Activated T-cell treated with anti-CD3 and anti-CD28 coated beads, Interleukin-2, amount 50 U/mL, for 4 hours (primary cell): Measurements from ENCODE around the gene SURF4. TPM values are rescaled to one million over a fixed set of nuclear protein-coding genes. Genes with fewer than 3 reads are reported as not detected.
"Not testable (repeated sequence)": the region's sequence is repeated elsewhere in the genome, so short reads cannot be mapped to it uniquely, and the experiment has no call there.

Experiments
- ATAC-seq, 2 donors: fragments of 200-7000 bp; cut with Tn5 transposase; one replicate each; pipeline ENCODE4 v1.10.0; 2021
- DNase-seq: peaks from one replicate; pipeline ENCODE4 v3.0.0-alpha.2; 2020
- H3K27me3 Mint-ChIP-seq: one replicate; pipeline ENCODE4 v1.8.0; 2021; ENCODE audit warnings: low read depth, mixed read lengths
- H3K36me3 Mint-ChIP-seq: one replicate; pipeline ENCODE4 v1.8.0; 2022; ENCODE audit warnings: mixed read lengths; ENCODE audit not compliant: insufficient read depth
- H3K4me1 Mint-ChIP-seq: one replicate; pipeline ENCODE4 v1.8.0; 2021; ENCODE audit warnings: low read depth, mixed read lengths
- H3K4me3 Mint-ChIP-seq: one replicate; pipeline ENCODE4 v1.8.0; 2021; ENCODE audit warnings: mild to moderate bottlenecking, moderate library complexity, mixed read lengths
- H3K9me3 Mint-ChIP-seq: one replicate; pipeline ENCODE4 v1.8.0; 2021; ENCODE audit warnings: mixed read lengths
- total RNA-seq, 3 donors: library from RNA; stranded (reverse); gene quantifications; one replicate each; pipeline ENCODE4 v1.2.1, GENCODE V29; 2021

SURF4 gene
- total RNA-seq, 3 donors from 2014 or later: 235 to 292 (median 255) TPM

DNA sequence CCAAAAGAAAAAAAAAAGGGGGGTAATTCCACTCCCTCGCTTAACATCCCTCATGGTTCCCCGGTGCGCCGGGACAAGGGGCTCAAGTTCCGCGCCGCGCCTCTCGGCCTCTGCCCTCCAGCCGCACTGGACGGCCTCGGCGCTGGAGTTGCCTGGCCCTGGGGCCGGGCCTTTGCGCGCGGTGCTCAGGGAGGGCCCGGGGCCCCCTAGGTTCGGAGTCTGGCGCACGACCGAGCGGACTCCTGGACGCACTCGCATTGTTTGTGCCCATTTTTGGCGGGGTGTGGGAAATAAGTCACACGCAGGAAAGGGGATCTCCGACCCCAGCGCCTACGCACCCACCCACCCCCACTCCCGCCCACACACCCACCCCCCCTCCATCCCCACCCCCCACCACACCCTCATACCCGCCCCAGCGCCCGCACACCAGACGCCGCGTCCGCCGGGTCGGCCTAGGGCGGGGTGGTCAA, 28.3 kb downstream of the SURF4 start:
- ATAC-seq: peak; percentile 36 to 39
- Mint-ChIP-seq H3K27me3 (no peaks in the 10 kb centered on the region), H3K4me1 (peaks cover 34% of the 10 kb centered on the region), H3K36me3 (peaks cover 47% of the 10 kb centered on the region), H3K4me3 (peak overlapping the region; percentile 99), H3K9me3 (no peaks in the 10 kb centered on the region)
- DNase-seq: no peak

DNA sequence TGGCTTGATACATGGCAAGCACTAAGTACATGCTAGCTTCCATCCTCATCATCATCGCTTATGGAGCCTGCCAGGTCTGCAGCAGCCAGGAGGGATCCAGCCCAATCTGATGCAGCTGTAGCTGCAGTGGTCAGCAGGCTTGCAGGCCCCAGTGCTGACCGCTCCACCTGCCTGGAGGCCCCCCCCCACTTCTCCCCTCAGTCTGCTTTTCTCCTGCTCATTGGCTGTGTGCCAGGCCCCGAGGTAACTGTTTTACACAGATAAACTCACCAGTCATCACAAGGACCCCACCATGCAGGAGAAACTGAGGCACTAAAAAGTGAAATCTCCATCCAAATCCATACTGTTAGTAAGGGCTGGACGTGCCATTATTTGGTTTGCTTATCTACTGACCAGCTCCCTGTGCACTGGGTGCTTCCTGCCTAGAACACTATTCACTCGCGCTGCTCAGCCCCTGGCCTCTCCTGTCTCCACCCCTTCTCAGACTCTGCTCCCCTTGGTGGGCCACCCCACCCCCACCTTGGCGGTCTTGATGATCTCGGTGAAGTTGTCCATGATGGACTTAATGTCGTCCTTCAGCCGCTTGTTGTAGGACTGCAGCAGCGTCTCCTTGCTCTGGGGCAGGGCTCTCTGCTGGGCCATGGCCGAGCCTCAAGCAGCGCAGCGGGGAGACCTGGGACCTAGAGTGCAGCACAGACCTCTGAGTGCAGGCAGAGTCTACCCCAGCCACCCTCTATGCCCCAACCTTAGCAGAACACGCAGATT, 29.7 kb downstream of the SURF4 start:
- H3K4me3 Mint-ChIP-seq: peak overlapping the region; percentile 99
- H3K9me3 Mint-ChIP-seq: no peaks in the 10 kb centered on the region
- DNase-seq (no peak), ATAC-seq (no peak)
- H3K36me3 Mint-ChIP-seq: peaks cover 39% of the 10 kb centered on the region
- H3K4me1 Mint-ChIP-seq: peaks cover 38% of the 10 kb centered on the region
- H3K27me3 Mint-ChIP-seq: no peaks in the 10 kb centered on the region

DNA sequence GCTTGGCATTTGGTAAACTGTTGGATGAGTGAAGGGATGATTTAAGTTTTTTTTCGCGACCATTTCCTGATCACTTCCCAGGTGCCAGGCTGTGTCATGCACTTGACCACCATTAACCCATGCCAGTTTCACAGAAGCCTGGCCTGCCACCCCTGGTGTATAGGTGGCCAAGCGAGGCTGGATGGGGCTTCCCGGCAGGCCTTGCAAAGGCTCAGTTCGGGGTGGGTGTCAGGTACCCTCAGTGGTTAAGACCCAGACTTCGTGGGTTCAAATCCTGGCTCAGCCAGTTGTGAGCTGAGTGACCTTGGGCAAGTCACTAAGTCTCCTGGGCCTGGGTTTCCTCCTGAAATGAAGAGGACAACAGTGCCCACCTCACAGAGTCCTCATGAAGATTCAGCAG, 30.3 kb downstream of the SURF4 start:
- H3K36me3 Mint-ChIP-seq: peaks cover 37% of the 10 kb centered on the region
- no peak overlapping the region for H3K4me3 Mint-ChIP-seq

DNA sequence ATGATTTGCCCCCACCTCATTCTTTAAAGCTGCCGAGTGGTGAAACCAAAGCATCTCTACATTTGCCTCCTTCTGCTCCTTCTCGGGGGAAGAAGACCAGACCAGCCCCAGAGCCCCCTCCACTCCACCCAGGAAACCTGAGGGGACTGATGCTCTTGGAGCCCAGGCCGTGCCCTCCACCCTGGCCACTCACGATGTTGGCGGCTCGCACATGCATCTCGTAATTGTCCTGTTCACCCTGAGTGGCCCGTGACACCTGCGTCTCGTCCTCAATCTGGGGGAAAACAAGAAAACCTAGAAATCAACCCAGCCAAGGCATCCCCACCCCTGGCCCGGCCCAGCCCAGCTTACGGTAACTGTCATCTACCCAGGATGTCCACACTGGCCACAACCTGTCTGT, 30.9 kb downstream of the SURF4 start:
- Mint-ChIP-seq H3K9me3 (no peaks in the 10 kb centered on the region), H3K36me3 (peaks cover 34% of the 10 kb centered on the region), H3K27me3 (no peaks in the 10 kb centered on the region), H3K4me3 (no peak overlapping the region), H3K4me1 (peaks cover 42% of the 10 kb centered on the region)
- DNase-seq (no peak), ATAC-seq (no peak)

More for the DNA sequence above, 30.3 kb downstream of the SURF4 start:
- Mint-ChIP-seq H3K4me1 (peaks cover 41% of the 10 kb centered on the region), H3K27me3 (no peaks in the 10 kb centered on the region), H3K9me3 (no peaks in the 10 kb centered on the region)
- no peak for ATAC-seq
- no peak for DNase-seq

DNA sequence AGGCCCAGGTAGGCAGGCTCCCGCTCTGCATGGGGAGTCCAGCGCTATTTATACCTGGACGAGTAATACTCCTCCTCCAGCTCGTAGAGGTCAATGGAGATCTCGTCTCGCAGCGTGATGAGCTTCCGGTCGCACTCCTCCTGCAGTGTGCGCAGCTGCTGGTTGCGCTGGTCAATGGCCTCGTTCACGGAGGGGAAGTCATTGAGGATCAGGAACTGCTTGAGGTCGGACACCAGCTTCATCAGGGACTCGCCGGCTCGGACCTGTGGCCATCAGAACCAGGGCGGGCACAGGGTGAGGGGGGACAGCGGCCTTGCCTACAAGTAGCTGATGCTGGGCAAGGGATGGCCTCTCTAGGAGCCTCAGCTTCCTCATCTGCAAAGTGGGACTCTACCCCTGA, 31.8 kb downstream of the SURF4 start:
- ATAC-seq: no peak
- no peak for DNase-seq
- H3K4me1 Mint-ChIP-seq: peaks cover 42% of the 10 kb centered on the region
- H3K4me3 Mint-ChIP-seq: no peak overlapping the region
- no peaks in the 10 kb centered on the region for H3K9me3 Mint-ChIP-seq
- H3K36me3 Mint-ChIP-seq: peaks cover 32% of the 10 kb centered on the region
- no peaks in the 10 kb centered on the region for H3K27me3 Mint-ChIP-seq

DNA sequence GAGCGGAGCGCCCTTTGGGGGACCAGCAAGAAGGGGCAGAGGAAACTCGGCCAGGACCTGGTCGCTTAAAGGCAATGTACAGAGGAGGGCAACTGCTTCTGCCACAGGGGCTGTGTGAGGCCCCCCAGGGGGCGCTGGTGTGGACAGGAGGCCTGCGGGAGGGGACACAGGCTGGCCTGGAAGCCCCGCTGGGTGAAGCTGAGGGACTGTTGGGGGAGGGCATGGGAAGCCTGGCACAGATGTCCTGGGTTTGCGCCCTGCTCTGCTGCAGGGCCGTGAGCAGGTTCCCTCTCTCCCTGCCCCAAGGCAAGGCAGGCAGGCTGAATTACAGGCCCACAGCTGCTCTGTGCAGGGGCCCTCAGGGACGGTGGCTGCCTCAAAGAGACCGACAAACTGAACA, 33.3 kb downstream of the SURF4 start:
- Mint-ChIP-seq H3K4me3 (no peak overlapping the region), H3K27me3 (no peaks in the 10 kb centered on the region), H3K9me3 (no peaks in the 10 kb centered on the region), H3K36me3 (peaks cover 26% of the 10 kb centered on the region), H3K4me1 (peaks cover 40% of the 10 kb centered on the region)
- no peak for ATAC-seq
- DNase-seq: no peak

DNA sequence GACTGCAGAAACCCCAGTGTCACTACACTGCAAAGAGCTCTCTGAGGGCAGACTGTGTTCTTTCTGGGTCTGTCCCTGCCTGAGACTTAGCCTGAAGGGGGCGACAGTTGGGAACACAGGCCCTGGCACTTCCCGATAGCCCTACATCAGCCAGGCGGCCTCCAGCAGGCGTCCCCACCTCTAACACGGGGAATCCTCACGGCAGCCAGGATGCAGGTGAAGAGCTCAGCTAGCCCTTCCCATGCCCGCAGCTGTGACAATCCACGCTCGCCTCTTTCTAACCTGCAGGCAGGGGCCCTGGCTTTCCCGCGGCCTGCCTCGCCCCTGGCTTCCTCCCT, 33.8 kb downstream of the SURF4 start:
- no peak for ATAC-seq
- H3K9me3 Mint-ChIP-seq: no peaks in the 10 kb centered on the region
- no peak for DNase-seq
- H3K36me3 Mint-ChIP-seq: peaks cover 26% of the 10 kb centered on the region
- H3K4me3 Mint-ChIP-seq: no peak overlapping the region
- no peaks in the 10 kb centered on the region for H3K27me3 Mint-ChIP-seq
- peaks cover 38% of the 10 kb centered on the region for H3K4me1 Mint-ChIP-seq

DNA sequence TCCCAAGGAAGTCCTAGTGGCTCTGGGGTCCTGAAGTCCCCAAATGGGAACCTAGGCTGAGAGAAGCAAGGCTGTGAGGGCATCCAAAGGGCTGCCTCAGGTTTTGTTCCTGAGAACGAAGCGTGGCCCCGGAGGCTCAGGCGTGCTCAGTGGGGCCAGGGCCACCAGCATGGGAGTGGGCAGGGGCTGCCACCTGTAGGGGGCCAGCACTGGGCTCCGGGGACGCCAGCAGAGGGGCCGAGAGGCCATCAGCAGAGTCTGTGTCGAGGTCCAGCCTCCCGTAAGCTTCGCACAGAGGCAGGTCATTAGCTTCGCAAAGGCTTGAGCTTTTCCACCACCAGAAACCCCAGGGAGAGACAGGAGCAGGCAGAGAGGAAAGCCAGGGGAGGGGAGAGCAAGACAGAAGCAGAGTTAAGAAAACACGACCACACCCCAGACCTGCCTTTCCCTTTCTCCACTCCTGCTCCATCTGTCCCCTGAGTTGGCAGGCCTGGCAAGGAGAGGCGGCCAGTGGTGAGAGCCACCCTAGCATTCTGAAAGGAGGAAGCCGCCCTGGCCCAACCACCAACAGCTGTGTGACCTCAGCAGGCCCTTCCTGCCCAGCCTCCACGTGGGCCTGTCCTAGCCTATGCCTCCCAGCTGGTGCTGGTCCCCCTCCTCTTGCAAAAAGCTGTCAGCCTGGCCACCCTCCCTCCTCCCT, 34.3 kb downstream of the SURF4 start:
- Mint-ChIP-seq H3K36me3 (peaks cover 26% of the 10 kb centered on the region), H3K4me3 (no peak overlapping the region), H3K9me3 (no peaks in the 10 kb centered on the region), H3K27me3 (no peaks in the 10 kb centered on the region), H3K4me1 (peaks cover 35% of the 10 kb centered on the region)
- DNase-seq (no peak), ATAC-seq (no peak)

DNA sequence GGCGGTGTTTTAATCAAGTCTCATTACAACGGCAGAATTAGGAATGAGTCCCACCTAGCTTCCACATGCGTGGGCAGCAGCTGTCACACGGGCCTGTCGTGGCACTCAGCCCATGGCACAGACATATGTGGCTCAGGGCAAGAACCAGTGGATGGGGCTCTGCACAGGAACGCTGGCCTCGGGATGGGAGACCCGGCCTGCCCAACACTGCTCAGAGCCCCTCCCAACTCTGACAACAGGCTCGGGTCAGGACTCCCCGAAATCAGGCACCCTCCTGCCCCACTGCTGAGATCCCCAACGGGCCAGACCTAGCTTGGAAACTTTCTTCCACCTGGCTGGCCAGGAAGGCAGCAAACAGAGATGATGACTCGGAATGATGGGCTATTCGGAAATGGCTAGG, 34.9 kb downstream of the SURF4 start:
- peaks cover 26% of the 10 kb centered on the region for H3K36me3 Mint-ChIP-seq
- H3K4me1 Mint-ChIP-seq: peaks cover 32% of the 10 kb centered on the region
- DNase-seq (no peak), ATAC-seq (no peak)
- H3K9me3 Mint-ChIP-seq: no peaks in the 10 kb centered on the region
- no peak overlapping the region for H3K4me3 Mint-ChIP-seq
- H3K27me3 Mint-ChIP-seq: no peaks in the 10 kb centered on the region

DNA sequence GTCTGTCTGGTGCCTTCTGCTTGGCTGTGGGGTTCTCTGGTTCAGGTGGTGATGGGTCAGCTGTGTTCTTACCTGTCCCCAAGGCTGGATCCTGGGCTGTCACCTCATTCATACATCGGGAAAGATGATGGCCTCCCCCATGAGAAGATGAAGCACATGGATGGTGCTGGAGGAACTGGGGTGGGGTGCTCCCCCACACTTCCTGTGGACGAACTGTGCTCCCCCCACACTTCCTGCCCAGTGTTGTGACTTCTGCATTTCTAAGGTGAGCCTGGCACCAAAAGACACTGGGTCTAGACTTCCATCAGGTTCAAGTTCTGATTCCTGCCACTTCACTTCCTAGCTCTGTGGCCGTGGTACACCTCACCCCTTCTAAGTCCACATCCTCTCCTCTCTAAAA, 35.6 kb downstream of the SURF4 start:
- H3K4me1 Mint-ChIP-seq: peaks cover 34% of the 10 kb centered on the region
- H3K27me3 Mint-ChIP-seq: no peaks in the 10 kb centered on the region
- ATAC-seq: no peak
- H3K36me3 Mint-ChIP-seq: peaks cover 25% of the 10 kb centered on the region
- DNase-seq: no peak
- no peak overlapping the region for H3K4me3 Mint-ChIP-seq
- no peaks in the 10 kb centered on the region for H3K9me3 Mint-ChIP-seq

DNA sequence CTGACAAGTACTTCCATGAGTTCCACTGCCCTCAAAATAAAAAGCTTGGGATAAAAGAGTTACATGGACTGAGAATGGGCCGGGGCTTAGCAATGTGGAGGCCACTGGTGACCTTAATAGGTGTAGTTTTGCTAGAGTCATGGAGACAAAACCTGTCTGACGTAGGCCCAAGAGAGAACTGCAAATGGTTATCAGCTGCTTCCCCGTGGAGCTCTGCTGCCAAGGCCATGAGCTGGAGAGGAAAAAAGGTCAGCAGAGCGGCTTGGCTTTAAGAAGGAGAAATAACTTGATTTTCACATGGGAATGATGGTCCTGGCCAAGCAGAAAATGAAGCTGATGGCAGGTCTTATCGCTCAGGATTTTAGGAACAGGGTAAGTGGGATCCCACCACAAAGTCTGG, 36.2 kb downstream of the SURF4 start:
- no peak for DNase-seq
- H3K27me3 Mint-ChIP-seq: no peaks in the 10 kb centered on the region
- ATAC-seq: no peak
- H3K9me3 Mint-ChIP-seq: no peaks in the 10 kb centered on the region
- peaks cover 27% of the 10 kb centered on the region for H3K36me3 Mint-ChIP-seq
- peaks cover 35% of the 10 kb centered on the region for H3K4me1 Mint-ChIP-seq
- H3K4me3 Mint-ChIP-seq: no peak overlapping the region

DNA sequence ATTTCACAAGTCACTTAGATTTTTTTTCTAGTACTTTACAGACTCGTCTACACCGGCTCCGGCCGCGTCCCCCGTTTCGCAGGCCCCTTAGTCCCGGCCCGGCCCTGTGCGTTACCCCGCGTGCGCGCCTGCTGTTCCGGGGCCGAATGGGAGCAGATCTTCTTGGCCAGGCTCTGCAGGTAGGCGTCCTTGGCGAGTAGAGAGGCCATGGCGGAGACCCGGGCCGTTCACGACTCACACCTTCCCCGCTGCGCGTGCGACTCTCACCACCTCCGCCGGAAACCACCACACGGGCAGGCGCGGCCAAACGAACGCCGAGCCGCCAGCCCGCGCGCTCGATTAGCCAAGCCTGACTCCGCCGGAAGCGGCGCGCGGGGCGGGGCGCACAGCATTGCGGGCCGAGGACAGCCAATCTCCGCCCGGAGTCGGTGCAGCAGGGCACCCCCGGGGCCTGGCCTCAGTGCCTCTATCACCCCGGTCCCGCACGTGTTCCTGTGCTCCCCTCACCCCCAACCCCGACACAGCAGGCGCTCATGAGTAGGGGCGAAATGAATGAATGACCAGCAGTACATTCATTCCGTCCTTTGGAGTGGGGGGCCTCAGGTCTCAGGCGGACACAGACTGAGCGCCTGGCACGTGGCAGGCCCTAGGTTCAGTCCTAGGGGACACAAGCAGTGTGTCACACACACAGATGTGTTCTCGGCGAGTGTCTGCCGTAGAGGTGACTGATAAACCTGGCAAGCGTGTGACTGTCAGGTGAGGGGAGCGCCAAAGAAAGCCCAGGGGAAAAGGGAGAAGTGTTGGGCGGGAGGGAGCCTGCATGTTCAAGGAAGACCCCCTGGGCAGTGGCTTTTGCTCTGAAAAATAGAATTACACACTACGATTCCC, 39.7 kb downstream of the SURF4 start, which contains the start of gene SURF6:
SURF6 (minus strand) TSS at position 265 of the 888 bp plus-strand sequence; CDS start at position 209, 56 bp downstream.
- peak within 1 kb of the TSS; percentile 89 for H3K4me3 Mint-ChIP-seq
- DNase-seq: peak; percentile 90
- peaks cover 42% of the 10 kb centered on the region for H3K4me1 Mint-ChIP-seq
- H3K27me3 Mint-ChIP-seq: no peaks in the 10 kb centered on the region
- peaks cover 48% of the 10 kb centered on the region for H3K36me3 Mint-ChIP-seq
- peak; percentile 98 for ATAC-seq
- no peaks in the 10 kb centered on the region for H3K9me3 Mint-ChIP-seq

DNA sequence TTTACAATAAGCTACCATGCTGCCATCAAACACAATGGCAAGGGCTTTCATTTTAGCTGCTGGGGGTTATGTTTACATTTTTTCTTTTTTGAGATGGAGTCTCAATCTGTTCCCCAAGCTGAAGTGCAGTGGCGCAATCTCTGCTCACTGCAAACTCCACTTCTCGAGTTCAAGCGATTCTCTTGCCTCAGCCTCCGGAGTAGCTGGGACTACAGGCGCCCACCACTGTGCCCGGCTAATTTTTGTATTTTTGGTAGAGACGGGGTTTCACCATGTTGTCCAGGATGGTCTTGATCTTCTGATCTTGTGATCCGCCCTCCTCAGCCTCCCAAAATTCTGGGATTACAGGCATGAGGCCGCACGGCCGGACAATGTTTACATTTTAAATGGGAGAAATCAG, 41.0 kb downstream of the SURF4 start:
- DNase-seq, H3K9me3 Mint-ChIP-seq, ATAC-seq, H3K27me3 Mint-ChIP-seq: not testable (repeated sequence)
- peaks cover 51% of the 10 kb centered on the region for H3K36me3 Mint-ChIP-seq
- H3K4me1 Mint-ChIP-seq: peaks cover 31% of the 10 kb centered on the region
- peak overlapping the region; percentile 89 for H3K4me3 Mint-ChIP-seq

DNA sequence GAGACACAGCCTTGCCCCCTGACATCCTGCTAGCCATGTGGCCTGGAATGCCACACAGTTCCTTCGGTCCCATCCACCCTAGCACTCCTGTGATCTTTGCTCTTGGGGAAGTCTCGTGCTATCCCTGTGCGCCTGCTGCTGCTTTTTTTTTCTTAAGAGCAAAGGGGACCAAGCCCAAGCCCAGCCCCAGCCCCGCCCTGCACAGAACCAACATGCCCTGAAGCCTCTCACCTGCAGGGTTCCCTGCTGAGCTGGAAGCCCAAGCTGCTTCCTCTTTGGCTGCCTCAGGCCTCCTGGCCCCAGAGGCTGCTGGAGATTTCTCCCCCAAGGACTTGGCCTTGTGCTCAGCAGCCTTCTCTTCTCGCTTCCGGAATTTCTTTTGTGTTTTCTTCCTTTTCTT, 41.7 kb downstream of the SURF4 start:
- Mint-ChIP-seq H3K36me3 (peaks cover 48% of the 10 kb centered on the region), H3K27me3 (no peaks in the 10 kb centered on the region), H3K9me3 (no peaks in the 10 kb centered on the region), H3K4me3 (peak overlapping the region; percentile 89), H3K4me1 (peaks cover 26% of the 10 kb centered on the region)
- ATAC-seq: no peak
- DNase-seq: no peak
